ENCODE data around the gene ERCC6. TPM values are rescaled to one million over a fixed set of nuclear protein-coding genes. Genes with fewer than 3 reads are reported as not detected.

ERCC6 gene
- polyA plus RNA-seq, 1 donor from 2014 or later = 13.9 TPM

DNA sequence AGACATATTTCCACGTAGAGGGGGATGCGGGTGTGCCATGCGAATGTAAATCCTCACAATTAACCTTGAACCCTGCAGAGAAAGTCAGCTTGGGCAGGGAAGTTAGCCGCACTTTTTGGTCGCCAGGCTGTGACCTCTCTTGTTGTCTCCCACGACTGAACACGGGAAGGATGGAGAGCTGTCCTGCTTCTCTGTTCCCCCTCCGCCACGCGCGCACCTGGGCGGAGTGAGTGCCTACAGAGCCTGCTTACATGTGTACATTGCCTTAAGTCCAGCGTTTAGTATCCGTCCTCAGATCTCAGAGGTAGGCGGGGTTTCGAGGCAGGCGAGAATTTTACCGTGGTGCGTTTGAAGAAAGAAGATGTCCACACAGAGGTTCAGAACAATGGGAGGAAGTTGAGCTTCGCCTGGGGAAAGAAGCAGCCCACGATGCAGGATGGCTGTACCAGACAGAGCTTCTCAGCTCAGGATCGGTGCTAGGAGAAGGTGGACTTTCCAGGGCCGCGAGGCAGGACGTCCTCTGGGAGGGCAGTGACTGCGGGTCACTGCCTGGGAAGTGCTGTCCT, 482 bp upstream of the ERCC6 start:
- H3K9me3 ChIP-seq (ENCODE audit: low read length) = no peaks in the 10 kb centered on the region
- no peaks in the 10 kb centered on the region for H3K36me3 ChIP-seq (ENCODE audit: insufficient read depth, low read length)
- H2AFZ ChIP-seq (ENCODE audit: low read depth, low read length) = peak overlapping the region; percentile 63
- peak overlapping the region; percentile 83 for H3K9ac ChIP-seq (ENCODE audit: low read length)
- peak; percentile 60 for TF ChIP-seq MXI1 (conservative IDR thresholded peaks at IDR 0.05; ENCODE audit: poor library complexity, severe bottlenecking)
- TF ChIP-seq EP300 (conservative IDR thresholded peaks at IDR 0.05; ENCODE audit: poor library complexity, severe bottlenecking) = no peak
- TF ChIP-seq SMC3 (conservative IDR thresholded peaks at IDR 0.05; ENCODE audit: poor library complexity) = peak; percentile 0
- H3K4me3 ChIP-seq (ENCODE audit: low read length) = peak overlapping the region; percentile 73
- H3K27me3 ChIP-seq (ENCODE audit: insufficient read depth, low read depth, low read length) = no peaks in the 10 kb centered on the region
- no peaks in the 10 kb centered on the region for H3F3A ChIP-seq (ENCODE audit: insufficient read depth, low read length, poor library complexity, severe bottlenecking)
- H3K4me2 ChIP-seq (ENCODE audit: low read length) = peak overlapping the region; percentile 83
- no peaks in the 10 kb centered on the region for H4K20me1 ChIP-seq (ENCODE audit: insufficient read depth)
- peak overlapping the region; percentile 85 for H3K27ac ChIP-seq (ENCODE audit: low read length)
- peaks cover 8% of the 10 kb centered on the region for H3K79me2 ChIP-seq (replicated peaks; ENCODE audit: insufficient read depth, low read length)
- no peaks in the 10 kb centered on the region for H3K9me2 ChIP-seq (ENCODE audit: insufficient read depth, low read length)

DNA sequence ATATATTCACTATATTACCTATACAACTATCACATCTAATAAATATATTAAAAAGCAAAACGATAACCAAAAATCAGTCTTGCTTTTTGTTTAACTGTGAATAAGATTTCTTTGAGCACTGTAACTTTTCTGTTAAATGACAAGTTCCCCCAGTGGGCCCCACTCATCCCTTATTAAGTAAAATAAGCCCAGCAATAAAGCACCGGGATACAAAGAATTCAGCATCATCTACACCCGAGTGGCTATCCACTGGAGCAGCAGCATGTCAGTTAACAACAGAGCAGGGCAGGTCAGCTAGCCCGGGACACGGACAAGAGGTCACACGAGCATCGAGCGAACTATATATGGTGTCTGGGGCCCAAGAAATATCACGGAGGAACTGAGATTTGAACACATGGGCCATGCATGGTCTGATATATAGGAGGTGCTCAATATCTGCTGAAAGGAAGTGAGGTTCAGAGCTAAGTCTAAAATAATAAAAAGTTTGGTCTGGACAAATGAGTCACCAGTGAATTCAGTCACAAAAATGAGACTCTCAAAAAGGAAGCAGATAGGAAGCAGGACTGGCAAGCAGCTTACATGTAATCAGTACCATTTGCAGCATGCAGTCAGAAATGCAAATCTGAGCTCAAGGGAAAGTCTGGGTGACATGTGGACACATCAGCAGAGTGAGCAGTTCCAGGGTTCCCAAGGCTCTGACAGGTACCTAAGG, 4.1 kb downstream of the ERCC6 start:
- Histone ChIP-seq H3K4me2 (ENCODE audit: low read length) (no peak overlapping the region), H3K36me3 (ENCODE audit: insufficient read depth, low read length) (peaks cover 6% of the 10 kb centered on the region), H3K9me2 (ENCODE audit: insufficient read depth, low read length) (no peaks in the 10 kb centered on the region), H4K20me1 (ENCODE audit: insufficient read depth) (no peaks in the 10 kb centered on the region), H3K27me3 (ENCODE audit: insufficient read depth, low read depth, low read length) (no peaks in the 10 kb centered on the region), H3F3A (ENCODE audit: insufficient read depth, low read length, poor library complexity, severe bottlenecking) (no peaks in the 10 kb centered on the region), H3K79me2 (replicated peaks; ENCODE audit: insufficient read depth, low read length) (peaks cover 8% of the 10 kb centered on the region), H3K27ac (ENCODE audit: low read length) (no peak overlapping the region), H2AFZ (ENCODE audit: low read depth, low read length) (no peak overlapping the region), H3K9me3 (ENCODE audit: low read length) (no peaks in the 10 kb centered on the region), H3K9ac (ENCODE audit: low read length) (no peak overlapping the region), H3K4me3 (ENCODE audit: low read length) (no peak overlapping the region)
- TF ChIP-seq RAD21 (conservative IDR thresholded peaks at IDR 0.05) (no peak), SMC3 (conservative IDR thresholded peaks at IDR 0.05; ENCODE audit: poor library complexity) (no peak), EP300 (conservative IDR thresholded peaks at IDR 0.05; ENCODE audit: poor library complexity, severe bottlenecking) (no peak), MXI1 (conservative IDR thresholded peaks at IDR 0.05; ENCODE audit: poor library complexity, severe bottlenecking) (no peak), EZH2 (IDR thresholded peaks at IDR 0.05; ENCODE audit: borderline replicate concordance, insufficient read depth, low read length, poor library complexity, severe bottlenecking) (no peak), TAF1 (IDR thresholded peaks at IDR 0.05; ENCODE audit: low read depth) (no peak), POLR2AphosphoS5 (IDR thresholded peaks at IDR 0.05) (no peak)
- TF ChIP-seq, protein P1, sequence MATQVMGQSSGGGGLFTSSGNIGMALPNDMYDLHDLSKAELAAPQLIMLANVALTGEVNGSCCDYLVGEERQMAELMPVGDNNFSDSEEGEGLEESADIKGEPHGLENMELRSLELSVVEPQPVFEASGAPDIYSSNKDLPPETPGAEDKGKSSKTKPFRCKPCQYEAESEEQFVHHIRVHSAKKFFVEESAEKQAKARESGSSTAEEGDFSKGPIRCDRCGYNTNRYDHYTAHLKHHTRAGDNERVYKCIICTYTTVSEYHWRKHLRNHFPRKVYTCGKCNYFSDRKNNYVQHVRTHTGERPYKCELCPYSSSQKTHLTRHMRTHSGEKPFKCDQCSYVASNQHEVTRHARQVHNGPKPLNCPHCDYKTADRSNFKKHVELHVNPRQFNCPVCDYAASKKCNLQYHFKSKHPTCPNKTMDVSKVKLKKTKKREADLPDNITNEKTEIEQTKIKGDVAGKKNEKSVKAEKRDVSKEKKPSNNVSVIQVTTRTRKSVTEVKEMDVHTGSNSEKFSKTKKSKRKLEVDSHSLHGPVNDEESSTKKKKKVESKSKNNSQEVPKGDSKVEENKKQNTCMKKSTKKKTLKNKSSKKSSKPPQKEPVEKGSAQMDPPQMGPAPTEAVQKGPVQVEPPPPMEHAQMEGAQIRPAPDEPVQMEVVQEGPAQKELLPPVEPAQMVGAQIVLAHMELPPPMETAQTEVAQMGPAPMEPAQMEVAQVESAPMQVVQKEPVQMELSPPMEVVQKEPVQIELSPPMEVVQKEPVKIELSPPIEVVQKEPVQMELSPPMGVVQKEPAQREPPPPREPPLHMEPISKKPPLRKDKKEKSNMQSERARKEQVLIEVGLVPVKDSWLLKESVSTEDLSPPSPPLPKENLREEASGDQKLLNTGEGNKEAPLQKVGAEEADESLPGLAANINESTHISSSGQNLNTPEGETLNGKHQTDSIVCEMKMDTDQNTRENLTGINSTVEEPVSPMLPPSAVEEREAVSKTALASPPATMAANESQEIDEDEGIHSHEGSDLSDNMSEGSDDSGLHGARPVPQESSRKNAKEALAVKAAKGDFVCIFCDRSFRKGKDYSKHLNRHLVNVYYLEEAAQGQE (IDR thresholded peaks at IDR 0.05; ENCODE audit: borderline replicate concordance) = no peak
- TF ChIP-seq, protein P2, sequence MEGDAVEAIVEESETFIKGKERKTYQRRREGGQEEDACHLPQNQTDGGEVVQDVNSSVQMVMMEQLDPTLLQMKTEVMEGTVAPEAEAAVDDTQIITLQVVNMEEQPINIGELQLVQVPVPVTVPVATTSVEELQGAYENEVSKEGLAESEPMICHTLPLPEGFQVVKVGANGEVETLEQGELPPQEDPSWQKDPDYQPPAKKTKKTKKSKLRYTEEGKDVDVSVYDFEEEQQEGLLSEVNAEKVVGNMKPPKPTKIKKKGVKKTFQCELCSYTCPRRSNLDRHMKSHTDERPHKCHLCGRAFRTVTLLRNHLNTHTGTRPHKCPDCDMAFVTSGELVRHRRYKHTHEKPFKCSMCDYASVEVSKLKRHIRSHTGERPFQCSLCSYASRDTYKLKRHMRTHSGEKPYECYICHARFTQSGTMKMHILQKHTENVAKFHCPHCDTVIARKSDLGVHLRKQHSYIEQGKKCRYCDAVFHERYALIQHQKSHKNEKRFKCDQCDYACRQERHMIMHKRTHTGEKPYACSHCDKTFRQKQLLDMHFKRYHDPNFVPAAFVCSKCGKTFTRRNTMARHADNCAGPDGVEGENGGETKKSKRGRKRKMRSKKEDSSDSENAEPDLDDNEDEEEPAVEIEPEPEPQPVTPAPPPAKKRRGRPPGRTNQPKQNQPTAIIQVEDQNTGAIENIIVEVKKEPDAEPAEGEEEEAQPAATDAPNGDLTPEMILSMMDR (IDR thresholded peaks at IDR 0.05; ENCODE audit: poor library complexity, severe bottlenecking) = no peak
